NCI-H748 treated with DMSO at 0.1 percent for 48 hours (cell line): Measurements from ENCODE around the gene CD59.
"Not testable (repeated sequence)": the region's sequence is repeated elsewhere in the genome, so short reads cannot be mapped to it uniquely, and the experiment has no call there.

Source experiments
- DNase-seq: peaks from one replicate; lab custom pipeline; 2025; lab: John Stamatoyannopoulos, UW

CD59 gene

GRCh38 chr11:33713151-33713855, 22.9 kb downstream of the CD59 start:
- no peak for DNase-seq

DNA sequence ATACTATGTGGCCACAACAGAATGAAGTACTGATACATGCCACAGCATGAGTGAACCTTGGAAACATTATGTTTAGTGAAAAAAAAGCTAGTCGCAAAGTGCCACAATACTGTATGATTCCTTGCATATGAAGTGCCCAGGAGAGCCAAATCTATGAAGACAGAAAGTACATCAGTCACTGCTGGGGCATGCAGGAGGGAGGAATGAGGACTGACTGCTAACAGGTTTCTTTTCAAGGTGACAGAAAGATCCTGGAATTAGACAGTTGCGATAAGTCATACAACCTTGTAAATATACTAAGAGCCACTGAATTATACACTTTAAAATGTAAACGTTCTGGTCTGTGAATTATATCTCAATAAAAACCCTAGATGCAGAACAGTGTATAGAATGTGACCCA, 23.8 kb downstream of the CD59 start:
- DNase-seq: no peak

GRCh38 chr11:33709466-33709865, 26.8 kb downstream of the CD59 start:
- DNase-seq: no peak

DNA sequence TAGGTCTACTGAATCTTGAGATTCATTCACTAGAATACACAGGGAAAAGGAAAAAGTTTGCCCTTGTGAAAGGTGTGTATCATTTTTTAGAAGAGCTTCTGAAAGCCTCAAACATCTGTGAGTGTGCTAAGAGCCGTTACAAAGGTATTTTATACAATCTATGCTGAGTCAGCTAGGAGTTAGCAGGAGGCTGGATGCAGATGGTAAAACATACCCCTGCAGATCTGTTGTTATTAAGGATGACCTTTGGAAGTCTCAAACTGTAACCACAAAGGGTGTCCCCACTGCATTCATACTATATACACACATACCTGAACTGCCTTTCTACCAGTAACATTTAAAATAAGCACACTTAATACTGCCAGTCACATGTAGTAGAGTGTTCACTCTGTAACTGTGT, 27.2 kb downstream of the CD59 start:
- no peak for DNase-seq

- not testable (repeated sequence) for DNase-seq
Measured at GRCh38 chr11:33707831-33708230, 28.4 kb downstream of the CD59 start.

DNA sequence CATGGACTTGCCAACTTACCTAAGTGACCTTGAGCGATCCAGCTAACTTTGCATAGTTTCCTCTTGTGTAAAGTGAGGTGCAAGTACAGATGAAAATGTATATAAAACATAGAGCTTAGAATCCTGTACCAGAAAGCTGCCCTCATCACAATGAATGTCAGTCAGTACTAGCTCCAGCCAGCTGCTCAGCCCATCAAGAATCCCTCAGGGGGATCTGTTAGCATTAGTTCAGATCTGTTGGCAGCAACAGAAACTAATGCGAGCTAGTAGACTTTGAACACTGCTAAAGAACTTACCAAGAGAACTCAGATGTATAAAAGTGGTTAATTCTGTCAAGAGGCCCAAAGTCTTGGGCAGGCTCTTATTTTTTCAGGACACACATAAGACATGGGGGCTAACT, 29.3 kb downstream of the CD59 start:
- DNase-seq: no peak

DNA sequence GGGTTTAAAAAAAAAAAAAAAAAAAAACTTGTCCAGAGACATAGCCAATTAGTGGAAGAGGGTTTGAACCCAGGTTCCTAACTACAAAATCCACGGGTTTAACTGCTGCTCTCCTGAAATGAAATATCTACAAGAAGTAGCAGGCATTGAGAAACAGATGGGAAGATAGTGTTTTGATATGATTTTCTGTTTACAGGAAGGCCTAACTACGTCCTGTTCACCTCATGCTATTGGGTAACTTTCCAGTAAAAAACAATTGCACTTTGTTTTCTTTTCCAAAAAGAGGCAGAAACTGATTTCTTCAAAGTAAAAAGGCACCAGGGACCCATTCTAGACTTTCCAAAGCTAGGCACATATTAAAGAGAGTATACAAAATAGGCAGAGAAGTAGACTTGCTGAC, 29.7 kb downstream of the CD59 start:
- DNase-seq: no peak

DNA sequence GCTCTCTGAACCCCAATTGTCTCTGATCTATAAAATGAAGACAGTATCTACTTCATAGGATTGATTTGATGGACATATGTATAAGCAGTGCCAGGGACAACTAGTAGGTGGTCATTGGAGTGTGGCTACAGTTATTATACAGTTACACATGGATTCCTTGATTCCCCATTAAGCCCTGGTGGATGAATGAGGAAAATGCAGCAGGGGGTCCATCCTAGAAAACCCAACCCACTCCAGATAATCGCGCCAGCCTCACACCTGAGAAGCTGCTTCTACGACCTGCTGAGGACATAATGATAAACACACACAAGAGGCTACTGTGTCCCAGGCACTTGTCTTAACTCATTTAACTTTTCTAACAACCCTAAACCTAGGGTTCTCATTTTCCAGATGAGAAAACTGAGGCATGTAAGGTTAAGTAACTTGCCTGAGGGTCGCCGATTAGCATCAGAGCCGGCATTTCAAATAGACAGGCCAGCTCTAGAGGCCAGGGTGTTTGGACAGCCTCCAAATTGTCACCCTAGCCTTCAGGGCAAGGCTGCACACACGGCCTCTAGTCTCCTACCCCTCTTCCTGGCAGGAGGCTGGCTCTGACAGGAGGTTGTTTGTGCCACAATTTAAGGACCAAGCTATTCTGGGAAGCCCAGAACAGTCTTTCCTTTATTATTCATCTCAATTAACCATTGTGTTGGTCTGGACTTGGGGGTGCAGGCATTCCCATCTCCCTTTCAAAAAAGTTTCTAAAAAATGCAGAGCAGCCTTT, 31.8 kb downstream of the CD59 start:
- no peak for DNase-seq

DNA sequence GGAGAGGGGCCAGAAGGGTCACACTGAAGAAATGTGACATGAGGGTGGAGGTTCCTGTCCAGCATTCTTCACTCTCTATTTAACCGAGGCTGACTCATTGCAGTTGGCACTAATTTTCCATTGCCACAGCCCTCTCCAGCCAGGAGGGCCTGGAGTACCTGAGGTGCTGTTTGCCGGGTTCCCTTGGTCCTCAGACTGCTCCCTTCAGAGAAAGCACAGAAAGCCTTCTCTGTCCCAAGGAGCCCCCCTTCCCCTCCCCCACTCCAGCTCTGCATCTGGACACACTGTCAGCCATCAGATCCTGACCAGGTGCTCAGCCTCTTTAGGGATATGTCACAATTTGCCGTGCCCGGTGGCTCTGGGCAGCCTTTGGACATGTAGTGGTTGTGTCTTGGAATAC, 32.4 kb downstream of the CD59 start:
- no peak for DNase-seq

DNA sequence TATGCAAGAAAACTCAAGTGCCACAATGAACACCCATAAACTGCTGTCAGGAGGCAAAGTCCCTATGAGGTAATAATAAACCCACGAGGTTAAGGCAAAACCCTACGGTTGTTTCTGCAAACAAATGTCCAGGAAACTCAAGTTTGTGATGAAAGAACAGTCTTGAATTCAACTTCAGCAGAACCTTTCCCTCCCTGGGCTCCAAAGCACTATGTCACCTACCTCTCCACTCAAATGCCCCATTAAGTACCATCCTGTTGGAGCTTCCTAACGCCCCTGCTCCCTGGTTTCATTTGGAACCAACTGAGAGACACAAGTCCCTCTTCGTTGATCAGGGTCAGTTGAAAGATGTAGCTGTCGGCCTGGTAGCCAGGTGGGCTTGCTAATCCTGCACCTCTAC, 33.0 kb downstream of the CD59 start:
- no peak for DNase-seq

- peak; percentile 42 for DNase-seq
Measured at GRCh38 chr11:33701302-33702230, 34.7 kb downstream of the CD59 start.

DNA sequence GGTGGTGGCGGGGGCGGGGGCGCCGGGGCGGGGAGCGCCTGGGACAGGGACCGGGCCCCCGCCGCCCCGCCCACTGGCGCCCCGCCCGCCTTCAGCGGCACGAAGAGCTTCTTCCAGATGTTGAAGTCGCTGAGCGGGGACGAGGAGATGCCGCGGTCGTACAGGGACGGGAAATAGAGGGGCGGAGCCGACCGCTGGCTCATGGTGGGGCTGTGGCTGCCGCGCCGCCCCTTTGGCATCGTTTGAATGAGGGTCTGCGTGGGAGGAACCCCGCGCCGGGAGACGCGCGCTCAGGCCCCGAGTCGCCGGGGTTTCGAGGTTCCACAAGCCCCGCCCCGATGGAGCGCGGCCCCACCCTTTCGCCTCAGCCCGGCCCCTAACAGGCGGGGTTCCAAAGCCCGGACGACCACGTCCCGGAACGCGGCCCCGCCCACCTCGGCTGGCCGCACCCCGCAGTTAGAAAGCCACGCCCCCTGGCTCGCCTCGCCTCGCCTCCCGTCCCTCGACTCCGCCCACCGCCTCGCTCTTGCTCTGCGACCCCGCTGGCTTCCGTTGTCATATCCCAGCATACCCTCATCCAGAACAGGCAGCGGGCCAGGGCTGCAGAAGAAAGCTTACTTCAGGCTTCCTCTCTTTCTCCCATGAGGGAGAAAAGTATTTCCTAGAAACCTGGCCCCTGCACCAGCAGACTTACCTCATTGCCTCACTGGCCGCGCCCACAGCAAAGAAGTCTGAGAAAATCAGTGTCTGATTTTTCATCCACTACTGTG, 35.5 kb downstream of the CD59 start, which contains the start of gene C11orf91:
C11orf91 (minus strand) TSS at position 325 of the 770 bp plus-strand sequence; CDS start at position 239, 86 bp downstream.
- peak; percentile 88 for DNase-seq

DNA sequence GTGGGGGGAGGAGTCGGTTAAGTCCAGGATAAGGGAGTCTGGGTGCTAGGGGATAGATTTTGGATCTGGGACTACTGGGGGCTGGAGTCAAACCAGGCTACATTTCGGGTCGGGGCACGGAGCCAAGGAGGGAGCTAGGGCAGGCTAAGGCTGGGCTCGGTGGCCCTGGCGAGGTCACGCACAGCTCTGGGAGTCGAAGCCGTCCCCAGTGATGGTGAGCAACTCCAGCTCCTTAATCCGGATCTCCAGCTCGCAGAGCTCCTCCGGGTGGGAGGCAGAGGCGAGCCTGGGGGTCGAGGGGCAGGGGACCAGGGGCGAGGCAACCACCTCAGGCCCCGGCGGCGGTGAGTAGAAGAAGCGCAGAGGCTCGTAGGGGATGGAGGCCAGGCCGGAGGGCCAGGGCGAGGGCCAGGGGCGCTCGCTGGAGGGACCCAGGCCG, 36.1 kb downstream of the CD59 start:
- no peak for DNase-seq

DNA sequence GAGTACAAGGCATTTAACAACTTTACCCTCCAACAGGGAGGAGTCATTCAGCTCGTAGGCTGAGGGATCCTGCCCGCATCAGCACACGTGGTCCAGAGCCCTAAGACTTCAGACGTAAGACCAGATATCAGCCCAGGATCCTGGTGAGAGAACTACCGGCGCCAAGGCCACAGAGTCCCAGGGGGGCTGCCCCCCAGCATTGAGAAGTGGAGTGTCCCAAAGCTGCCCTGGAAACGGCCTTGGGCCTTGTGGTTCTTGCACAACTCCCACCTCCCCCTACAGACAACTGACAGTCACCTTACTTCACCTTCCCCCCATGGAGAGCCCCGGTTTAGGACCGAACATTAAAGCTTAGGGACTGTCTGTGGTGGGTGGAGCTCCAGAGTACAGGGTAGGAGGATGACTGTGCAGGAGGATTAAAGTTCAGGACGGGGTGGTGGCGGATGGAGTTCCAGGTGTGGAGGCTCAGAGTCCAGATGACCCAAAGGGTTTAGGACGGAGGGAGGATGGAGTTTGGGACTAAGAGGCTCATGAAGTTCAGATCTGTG, 36.6 kb downstream of the CD59 start:
- no peak for DNase-seq

- no peak for DNase-seq
Measured at GRCh38 chr11:33698921-33699320, 37.3 kb downstream of the CD59 start.

GRCh38 chr11:33697997-33698396, 38.2 kb downstream of the CD59 start:
- DNase-seq: no peak

DNA sequence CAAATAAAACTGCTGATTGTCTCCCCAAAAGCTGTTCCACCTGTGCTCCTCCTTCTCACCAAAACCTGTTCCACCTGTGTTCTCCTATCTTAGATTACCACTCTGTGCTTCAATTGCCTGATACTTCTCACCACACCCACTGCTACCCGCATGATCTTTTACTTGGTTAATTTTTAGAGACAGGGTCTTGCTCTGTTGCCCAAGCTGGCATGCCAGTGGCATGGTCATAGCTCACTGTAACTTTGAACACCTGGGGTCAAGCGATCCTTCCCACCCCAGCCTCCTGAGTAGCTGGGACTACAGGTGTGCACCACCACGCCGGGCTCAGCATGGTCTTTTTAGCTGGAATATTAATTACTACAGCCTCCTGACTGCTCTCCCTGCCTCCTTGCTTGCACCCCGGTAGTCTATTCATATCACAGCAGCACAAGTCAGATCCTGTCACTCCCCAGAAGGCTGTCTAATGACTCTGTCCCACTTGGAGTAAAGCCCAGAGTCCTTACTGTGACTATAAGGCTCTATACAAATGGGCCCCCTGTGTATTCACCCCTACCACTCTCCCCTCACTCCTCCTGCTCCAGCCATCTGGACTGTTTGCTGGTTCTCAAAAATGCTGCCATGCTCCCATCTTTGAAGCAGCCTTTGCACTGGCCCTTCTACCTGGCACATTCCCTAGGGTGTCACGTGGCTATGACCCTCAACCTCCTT, 39.1 kb downstream of the CD59 start:
- DNase-seq: no peak

- DNase-seq: no peak
Measured at GRCh38 chr11:33696411-33696810, 39.8 kb downstream of the CD59 start.

- DNase-seq: no peak
Measured at GRCh38 chr11:33695051-33695566, 41.1 kb downstream of the CD59 start.

DNA sequence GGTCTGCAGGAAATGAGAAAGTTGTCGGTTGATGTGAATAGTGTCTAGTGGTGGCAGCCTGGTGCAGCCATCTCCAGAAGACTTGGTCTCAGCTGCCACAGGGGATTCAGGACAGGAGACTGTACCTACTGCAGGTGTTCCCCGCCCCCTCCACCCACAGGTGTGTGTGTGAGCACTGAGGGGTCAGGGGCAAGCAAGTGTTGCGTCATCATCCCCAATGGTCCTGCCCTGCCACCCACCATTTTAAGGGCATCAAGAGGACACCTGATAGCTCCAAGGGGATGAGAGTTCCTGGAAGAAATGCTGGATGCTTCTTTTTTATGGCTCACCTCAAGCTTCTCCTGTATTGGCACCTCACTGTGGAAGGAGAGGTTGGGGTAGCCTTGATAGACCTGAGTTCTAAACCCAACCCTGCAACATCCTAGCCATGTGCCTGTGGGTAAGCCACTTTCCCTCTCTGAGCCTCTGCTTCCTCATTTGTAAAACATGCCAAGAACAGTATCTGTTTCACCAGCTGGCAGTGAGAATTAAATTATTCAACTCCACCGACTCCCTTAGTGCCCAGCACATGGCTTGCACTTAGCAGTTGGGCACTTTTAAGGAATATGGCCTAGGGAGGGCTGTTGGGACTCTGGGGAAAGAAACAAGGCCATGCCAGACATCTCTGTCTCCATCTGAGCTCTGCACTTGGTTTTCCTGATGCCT, 41.7 kb downstream of the CD59 start:
- DNase-seq: no peak
